K562 (cell line): ENCODE results near the gene HECW1.

Source experiments
- ARNT ChIP-seq, 2 experiments: fragments of 450-650 bp; IDR thresholded peaks; 2 replicates each; pipeline ENCODE4 v1.6.1; 2016; ENCODE audit warnings: mild to moderate bottlenecking in 1 of 2
- ID3 ChIP-seq, 2 experiments: fragments of 250-450 bp in 1 of 2; fragments of 450-650 bp in 1 of 2; sonication (Bioruptor Pico) in 1 of 2; IDR thresholded peaks; 2 replicates each; pipeline versions ENCODE4 v1.6.1 to v1.8.0; 2016 to 2021; ENCODE audit warnings: mild to moderate bottlenecking in 2 of 2, moderate library complexity in 2 of 2, missing compliant biosample characterization in 1 of 2, missing genetic modification characterization in 1 of 2
- MLLT1 ChIP-seq, 2 experiments: fragments of 450-650 bp; IDR thresholded peaks; 2 replicates each; pipeline ENCODE4 v1.6.1; 2016
- MYNN ChIP-seq, 2 experiments: sonication (generic); formaldehyde crosslinking in 1 of 2; IDR thresholded peaks; 2 replicates each; pipeline versions ENCODE4 v1.5.0 to v1.6.1; 2016 to 2020; ENCODE audit warnings: antibody characterized with exemption in 1 of 2, missing genetic modification reagents in 1 of 2
- POLR2G ChIP-seq: fragments of 200-400 bp; formaldehyde crosslinking; IDR thresholded peaks from 2 replicates; pipeline ENCODE4 v1.6.1; 2017; ENCODE audit warnings: low read depth, mild to moderate bottlenecking, antibody characterized with exemption, low read length, moderate library complexity
- SMAD3 ChIP-seq: fragments of 450-650 bp; formaldehyde crosslinking; conservative IDR thresholded peaks from 2 replicates; pipeline ENCODE4 v1.4.0; 2020; ENCODE audit warnings: mild to moderate bottlenecking

GRCh38 chr7:43612599-43613589 lies 500.4 kb downstream of the HECW1 start:
- TF ChIP-seq ARNT (IDR thresholded peaks at IDR 0.05) (no peak), ID3 (CRISPR knock-in tag; IDR thresholded peaks at IDR 0.05) (no peak), ID3 (tag; IDR thresholded peaks at IDR 0.05) (no peak), MYNN (IDR thresholded peaks at IDR 0.05) (no peak), MYNN (CRISPR knock-in tag; IDR thresholded peaks at IDR 0.05) (no peak), SMAD3 (CRISPR knock-in tag) (no peak), MLLT1 (IDR thresholded peaks at IDR 0.05) (no peak), POLR2G (no peak)
